HG02678 (cell line): Measurements from ENCODE around the gene COL21A1.

Source experiments
- ATAC-seq: cut with Tn5 transposase; IDR thresholded peaks from one replicate; pipeline ENCODE4 v1.9.1; 2021; ENCODE audit warnings: mild to moderate bottlenecking, moderate library complexity; ENCODE audit not compliant: unreplicated experiment

Gene COL21A1

DNA sequence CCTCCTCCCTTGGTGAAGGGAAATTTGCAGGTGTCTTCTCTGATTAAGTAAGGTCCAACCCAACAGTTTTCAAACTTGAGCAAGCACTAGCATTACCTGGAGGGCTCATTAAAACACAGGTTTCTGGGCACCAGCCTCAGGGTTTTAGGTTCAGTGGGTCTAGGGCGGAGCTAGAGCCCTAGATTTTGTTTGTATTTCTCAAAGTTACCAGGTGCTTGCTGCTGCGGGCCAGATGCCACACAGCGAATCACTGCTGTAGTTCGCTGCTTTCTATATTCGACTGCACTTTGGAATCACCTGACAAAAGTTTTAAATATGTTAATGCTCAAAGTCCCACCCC is 869 bp downstream of the COL21A1 start:
- ATAC-seq, result no peak

- no peak for ATAC-seq
Measured at GRCh38 chr6:56245903-56246351, 1.5 kb downstream of the COL21A1 start.

- no peak for ATAC-seq
Measured at GRCh38 chr6:56244528-56245253, 2.7 kb downstream of the COL21A1 start.

DNA sequence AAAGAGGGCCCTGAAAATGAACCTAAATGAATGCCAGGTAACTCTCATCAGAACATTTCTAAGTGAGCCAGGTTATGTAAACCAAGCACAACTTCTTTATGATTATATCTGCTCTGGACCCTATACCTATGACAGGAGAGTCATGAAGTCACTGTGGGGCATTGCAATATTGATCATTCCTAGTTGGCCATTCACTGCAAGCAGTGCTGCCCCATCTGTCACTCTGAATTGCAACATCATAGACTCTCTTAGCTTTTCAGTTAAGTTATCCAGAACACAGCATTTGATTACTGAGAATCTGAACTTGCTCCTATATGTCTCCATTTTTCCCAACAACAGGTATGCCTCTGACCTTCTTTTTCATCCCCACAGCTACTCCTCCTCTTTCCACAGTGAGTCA is 3.3 kb downstream of the COL21A1 start:
- no peak for ATAC-seq

DNA sequence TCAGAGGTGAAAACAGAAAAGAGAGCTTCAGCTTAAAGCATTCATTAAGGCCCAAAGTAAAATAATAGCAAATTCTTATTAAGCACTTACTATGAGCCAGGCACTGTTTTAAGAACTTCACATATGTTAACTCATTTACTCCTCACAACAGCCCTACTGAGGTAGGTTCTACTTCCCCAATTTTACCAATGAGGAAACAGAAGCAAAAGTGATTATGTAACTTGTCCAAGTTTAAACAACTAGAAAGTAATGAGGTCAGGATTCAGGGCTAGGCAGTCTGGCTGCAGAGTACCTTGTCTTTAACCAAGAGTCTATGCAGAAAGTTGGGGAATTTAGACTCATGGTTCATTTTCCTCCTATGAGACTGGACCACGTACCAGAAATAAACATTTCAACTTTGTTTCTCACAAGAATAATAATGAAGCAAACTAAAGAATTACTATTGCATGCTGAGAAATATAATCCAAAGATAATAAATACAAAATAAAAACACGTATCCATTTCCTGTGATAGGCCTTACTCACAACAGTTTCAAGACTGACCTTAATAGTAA is 3.8 kb downstream of the COL21A1 start:
- ATAC-seq, result no peak

DNA sequence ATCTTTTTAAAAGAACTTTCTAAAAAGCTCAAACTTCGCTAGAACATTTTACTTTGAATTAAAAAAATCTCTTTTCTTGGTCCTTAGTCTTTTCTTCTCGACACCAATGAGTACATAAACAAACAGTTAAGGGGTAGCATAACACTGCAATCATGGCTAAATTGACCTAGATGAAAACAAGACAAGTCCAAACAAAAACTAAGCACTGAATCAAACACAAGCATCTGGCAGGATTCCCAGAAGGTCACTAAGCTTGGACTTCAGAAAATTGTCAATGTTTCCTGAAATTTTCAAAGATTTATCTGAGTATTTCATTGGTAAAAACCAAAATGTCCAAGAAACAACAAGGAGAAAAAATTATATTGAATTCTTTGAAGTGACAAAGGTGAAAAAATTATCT is 5.0 kb downstream of the COL21A1 start:
- ATAC-seq, result no peak

- ATAC-seq, result no peak
Measured at GRCh38 chr6:56241124-56241802, 6.1 kb downstream of the COL21A1 start.

GRCh38 chr6:56238352-56238751 is 9.0 kb downstream of the COL21A1 start:
- no peak for ATAC-seq

- ATAC-seq, result no peak
Measured at GRCh38 chr6:56235245-56235644, 12.1 kb downstream of the COL21A1 start.

- no peak for ATAC-seq
Measured at GRCh38 chr6:56232436-56232835, 14.9 kb downstream of the COL21A1 start.

GRCh38 chr6:56231827-56232226 is 15.6 kb downstream of the COL21A1 start:
- no peak for ATAC-seq

DNA sequence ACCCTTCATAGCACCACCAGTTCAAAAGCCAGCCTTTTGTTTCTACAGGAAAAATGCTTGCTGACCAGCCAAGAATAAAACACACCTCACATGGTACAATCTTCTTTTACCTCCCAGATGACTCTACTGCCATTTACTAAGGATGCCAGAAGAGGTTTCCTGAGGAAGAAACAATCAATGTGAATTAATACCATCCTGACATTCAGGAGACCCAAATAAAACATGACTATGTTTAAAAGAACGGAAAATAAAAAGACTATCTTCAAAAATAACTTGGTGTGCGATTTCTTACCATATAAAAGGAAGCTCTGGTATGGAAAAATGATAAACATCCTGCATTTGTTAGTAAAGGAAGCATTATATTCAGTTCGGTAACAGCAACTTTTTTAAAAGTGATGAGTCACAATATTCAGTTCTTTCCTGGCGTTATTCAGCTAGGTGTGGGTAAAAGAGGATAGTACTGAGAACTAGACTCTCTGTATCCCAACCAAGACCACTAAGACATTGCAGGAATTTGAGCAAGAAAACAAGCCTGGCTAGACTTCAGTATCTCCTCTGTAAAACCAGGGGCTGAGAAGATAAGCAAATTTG is 16.3 kb downstream of the COL21A1 start:
- ATAC-seq, result no peak

DNA sequence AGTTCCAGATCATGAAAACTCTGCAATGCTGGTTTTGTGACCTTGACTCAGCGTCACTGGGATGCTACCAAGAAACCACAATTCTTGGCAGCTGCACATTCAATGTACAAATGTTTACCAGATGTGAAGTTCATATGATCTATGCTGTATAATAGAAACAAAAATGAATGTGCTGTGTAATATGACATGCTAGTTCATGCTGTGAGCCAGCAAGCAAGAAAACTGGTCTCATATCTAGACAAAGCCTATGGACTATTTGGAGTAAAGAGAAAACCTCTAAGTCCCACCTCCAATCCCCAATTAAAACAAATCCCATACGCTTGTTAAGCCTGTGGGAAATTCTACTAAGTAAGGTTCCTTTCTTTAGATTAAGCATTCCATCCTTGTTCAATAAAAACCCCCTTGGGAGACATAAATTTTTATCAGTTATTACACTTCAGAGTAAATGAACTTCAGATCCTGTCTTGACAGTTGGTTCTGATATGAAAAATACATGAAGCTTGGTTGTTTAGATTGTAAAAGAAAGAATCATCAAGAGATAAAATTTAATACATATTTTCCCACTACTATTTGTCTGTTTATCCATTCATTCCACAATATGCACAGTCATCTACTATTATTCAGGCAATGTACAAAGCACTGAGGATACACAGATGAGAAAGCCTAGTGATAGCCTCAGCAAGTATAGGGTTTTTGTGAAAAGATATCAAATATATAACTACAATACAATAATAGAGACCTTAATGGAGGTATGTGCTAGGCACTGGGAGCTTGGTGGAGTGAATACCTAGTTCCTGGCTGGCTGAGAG is 20.1 kb downstream of the COL21A1 start:
- no peak for ATAC-seq

DNA sequence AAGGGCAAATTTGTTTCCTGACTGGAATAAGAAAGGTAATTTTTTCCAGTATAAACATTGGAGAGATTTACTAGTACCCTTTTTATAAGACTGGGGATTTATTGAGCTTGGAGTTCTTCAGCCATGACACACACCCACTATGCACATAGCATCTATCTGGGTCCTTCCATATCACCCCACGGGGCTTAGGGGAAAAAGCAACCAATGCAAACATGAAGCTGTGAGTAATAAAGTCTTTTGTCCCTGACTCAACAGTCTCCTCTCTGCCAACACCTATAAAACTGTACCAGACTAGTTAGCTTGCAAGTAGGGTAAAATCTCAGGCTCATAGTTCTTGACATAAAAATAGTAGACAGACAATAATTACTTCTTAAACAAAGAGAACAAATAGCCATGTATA is 23.4 kb downstream of the COL21A1 start:
- no peak for ATAC-seq

GRCh38 chr6:56222499-56222898 is 24.9 kb downstream of the COL21A1 start:
- ATAC-seq, result no peak

GRCh38 chr6:56220078-56220477 is 27.3 kb downstream of the COL21A1 start:
- ATAC-seq, result no peak

GRCh38 chr6:56214703-56215101 is 32.7 kb downstream of the COL21A1 start:
- no peak for ATAC-seq

DNA sequence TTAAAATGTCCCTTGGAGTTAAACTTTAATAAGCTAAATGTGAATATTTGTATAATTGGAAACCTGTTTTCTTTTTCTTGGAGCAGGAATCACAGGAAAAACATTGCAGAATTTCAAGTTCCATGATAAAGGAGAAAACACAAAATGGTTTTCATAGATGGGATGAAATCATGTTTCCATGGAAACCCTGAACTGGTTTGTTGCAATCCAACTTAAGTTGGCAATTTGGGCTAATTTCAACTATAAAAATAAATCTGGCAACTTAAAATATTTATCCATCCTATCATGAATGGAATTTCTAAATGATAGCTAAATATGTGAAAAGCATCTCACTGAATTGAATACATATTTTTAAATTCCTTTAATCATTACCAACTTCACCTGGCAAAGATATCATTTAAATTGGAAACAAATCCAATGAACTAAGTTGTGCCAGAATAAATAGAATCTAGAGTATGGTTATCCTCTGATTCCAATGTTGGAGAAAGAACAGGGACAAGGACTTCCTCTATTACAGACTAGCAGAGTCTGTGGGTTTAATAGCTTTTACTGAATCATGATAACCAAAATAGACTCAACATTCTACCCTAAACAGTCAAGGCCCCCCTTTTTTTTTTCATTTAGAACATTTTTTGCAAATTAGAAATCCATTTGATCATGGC is 33.2 kb downstream of the COL21A1 start:
- ATAC-seq, result no peak

DNA sequence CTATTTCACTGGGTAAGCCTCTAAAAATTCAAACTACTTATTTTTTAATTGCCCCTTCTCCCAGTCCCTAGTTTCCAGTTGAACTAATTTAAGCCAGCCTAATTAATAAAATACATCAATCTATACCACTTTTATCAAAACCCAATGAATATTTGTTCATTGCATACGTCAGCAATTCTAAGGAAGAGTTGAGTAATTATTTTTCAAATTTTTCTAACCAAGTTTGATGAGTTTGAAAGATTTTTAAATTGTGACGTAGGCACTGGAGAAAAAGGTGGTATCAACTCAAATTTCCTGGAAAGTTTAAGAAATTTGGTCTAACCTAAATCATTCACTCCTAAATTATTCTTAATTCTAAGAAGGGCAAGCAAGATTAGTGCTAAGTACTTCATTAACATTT is 35.7 kb downstream of the COL21A1 start:
- no peak for ATAC-seq

DNA sequence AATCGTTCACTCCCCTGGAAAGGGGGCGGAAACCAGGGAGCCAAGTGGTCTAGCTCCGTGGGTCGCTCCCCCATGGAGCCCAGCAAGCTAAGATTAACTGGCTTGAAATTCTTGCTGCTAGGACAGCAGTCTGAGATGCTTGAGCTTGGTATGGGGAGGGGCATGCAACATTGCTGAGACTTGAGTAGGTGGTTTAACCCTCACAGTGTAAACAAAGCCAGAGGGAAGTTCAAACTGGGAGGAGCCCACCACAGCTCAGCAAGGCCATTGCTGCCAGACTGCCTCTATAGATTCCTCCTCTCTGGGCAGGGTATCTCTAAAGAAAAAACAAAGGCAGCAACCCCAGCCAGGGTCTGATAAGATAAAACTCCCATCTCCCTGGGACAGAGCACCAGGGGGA is 43.2 kb downstream of the COL21A1 start:
- ATAC-seq, result no peak

- ATAC-seq, result no peak
Measured at GRCh38 chr6:56199956-56200355, 47.4 kb downstream of the COL21A1 start.
